Activated CD4-positive, alpha-beta T cell treated with anti-CD3 and anti-CD28 coated beads for 24 hours (primary cell): ENCODE results near the gene SDF4.
"Not testable (repeated sequence)": the region's sequence is repeated elsewhere in the genome, so short reads cannot be mapped to it uniquely, and the experiment has no call there.

Experiments
- DNase-seq, 2 donors: peaks; one replicate each; pipeline ENCODE4 v3.0.0-alpha.2; 2020; ENCODE audit warnings: low read depth in 2 of 2

The SDF4 gene

DNA sequence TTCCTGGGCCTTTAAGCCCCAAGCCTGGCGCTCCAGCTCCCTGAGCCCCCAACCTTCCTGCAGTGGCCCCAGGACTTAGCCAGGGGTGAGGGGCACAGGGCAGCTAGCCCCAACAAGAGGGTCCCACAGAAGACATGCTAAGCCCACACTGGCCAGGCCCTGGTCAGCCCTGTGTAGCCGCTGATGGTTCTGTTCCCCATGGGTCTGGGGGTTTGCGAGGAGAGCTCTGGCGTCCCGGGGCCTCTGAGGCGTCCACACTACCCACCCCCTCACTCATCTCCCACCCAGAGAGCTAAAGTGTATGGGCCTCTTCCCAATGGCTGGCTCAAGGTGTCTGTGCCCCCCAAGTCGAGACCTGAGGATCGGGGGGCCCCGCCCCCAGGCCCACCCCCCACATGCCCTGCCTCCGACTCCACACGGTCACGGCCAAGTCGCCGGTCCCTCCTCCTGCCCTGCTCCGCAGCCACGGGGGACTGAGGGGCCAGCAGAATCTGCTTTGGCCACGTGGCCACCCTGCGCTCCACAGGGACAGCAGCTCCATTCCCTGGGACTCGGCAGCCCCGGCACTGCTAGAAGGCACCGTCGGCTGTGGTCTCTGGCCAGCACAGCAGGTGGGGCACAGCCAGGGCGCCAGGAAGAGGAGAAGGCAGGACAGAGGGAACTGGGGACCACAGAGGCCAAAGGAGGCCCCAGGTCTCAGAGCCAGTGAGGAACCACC, 33.2 kb downstream of the SDF4 start:
- no peak for DNase-seq

DNA sequence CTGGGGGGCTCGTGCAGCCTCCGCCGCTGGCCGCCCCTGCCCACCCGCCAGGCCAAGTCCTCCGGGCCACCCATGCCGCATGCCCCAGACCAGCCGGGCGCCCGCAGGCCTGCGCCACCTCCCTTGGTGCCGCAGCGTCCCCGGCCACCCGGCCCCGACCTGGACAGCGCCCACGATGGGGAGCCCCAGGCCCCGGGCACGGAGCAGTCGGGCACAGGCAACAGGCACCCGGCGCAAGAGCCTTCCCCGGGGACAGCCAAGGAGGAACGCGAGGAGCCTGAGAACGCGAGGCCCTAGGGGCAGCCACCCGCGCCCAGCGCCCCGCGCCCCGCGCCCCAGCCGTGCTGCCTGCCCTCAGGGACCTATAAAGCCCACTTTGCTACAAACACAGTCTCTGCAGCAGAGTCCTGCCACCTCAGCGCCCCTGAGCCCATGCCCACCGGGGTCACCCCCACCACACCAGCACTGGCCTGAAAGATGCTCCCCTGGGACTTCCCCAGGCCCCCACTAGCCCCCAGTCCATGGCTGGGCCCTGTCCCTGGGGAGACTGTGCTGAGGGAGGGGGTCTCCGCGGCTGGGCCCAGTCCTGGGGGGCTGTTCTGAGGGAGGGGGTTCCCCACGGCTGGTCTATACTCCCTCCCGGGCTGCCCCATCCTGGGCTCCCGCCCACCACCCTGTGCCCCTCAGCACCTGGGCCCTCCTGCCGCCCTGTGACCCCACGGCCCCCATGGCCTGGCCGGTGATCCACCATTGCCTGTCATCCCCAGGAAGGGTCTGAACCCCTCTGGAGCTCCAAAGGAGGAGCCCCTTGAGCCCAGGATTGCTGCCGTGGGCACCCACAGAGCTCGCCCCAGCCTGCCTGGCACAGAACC, 34.0 kb downstream of the SDF4 start:
- no peak for DNase-seq

DNA sequence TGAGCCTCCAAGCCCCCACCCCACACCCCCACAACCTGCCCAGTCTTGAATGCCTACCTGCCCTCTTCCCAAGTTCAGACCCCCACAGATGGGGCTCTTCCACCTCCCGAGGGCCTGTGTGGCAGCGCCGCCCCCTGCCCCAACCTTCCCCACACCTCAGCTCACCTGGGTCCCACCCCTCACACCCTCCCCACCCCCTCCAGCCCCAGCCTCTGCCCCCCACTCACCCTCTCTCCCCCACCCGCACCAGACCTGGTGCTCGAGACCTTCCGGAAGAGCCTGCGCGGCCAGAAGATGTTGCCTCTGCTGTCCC, 34.7 kb downstream of the SDF4 start:
- DNase-seq: no peak

DNA sequence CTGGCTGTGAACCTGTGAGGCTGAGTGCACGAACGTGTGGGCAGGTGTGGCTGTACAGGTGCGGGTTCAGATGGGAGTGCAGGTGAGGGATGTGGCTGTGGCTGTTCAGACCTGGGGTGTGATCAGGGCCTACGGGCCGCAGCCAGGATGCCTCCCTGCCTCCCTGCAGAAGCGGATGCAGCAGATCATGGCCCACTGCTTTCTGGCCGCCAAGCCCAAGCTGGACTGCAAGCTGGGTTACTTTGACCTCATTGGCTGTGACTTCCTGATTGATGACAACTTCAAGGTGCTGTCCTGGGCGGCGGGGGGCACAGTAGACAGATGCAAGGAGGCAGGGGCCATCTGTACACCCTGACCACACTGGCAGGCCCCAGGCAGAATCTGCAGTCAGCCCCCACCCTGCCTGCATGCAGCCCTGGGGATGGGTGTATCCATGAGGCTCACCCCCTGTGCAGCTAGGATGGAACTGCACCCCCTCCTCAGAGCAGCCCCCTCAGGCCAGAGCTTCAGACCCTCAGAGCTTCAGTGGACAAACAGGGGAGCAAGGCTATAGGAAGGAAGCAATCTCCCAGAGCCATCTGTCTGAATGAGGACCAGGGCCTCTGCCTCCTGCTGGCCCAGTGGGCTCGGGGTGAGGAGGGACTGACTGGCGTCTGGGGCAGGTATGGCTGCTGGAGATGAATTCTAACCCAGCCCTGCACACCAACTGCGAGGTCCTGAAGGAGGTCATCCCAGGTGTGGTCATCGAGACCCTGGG, 35.2 kb downstream of the SDF4 start:
- DNase-seq: no peak

DNA sequence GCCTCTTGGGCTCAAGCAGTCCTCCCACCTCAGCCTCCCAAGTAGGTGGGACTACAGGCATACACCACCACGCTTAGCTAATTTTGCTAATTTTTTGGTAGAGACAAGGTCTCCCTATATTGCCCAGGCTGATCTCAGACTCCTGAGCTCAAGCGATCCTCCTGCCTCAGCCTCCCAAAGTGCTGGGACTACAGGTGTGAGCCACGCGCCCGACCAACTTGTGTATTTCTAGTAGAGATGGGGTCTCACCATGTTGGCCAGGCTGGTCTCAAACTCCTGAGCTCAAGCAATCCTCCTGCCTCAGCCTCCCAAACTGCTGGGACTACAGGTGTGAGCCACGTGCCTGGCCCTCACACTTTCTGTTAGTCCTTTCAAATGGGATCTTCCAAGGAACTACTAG, 36.1 kb downstream of the SDF4 start:
- DNase-seq: not testable (repeated sequence)

DNA sequence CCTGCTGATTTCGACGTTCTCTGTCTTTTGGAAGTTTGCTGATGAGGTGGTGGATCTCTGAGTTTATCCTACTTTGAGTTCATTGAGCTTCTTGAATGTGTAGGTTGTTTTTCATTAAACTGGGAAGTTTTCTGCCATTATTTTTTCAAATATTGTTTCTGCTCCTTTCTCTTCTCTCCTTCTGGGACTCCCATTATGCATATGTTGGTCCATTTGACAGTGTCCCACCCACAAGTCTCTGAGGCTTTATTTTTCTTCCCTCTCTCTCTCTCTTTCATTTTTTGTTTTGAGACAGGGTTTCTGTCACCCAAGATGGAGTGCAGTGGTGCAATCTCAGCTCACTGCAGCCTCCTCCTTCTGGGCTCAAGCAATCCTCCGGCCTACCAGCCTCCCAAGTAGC, 37.1 kb downstream of the SDF4 start:
- DNase-seq: no peak

DNA sequence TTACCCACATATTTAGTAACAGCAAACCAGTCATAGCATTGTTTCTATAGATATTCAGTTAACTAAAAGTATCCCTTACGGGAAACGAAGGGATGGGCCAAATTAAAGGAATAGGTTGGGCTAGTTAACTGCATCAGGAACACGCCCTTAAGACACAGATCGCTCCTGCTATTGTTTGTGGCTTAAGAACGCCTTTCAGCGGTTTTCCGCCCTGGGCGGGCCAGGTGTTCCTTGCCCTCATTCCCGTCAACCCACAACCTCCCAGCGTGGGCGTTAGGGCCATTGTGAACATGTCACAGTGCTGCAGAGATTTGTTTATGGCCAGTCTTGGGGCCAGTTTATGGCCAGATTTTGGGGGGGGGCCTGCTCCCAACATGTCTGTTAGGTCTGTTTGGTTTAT, 40.1 kb downstream of the SDF4 start:
- no peak for DNase-seq

DNA sequence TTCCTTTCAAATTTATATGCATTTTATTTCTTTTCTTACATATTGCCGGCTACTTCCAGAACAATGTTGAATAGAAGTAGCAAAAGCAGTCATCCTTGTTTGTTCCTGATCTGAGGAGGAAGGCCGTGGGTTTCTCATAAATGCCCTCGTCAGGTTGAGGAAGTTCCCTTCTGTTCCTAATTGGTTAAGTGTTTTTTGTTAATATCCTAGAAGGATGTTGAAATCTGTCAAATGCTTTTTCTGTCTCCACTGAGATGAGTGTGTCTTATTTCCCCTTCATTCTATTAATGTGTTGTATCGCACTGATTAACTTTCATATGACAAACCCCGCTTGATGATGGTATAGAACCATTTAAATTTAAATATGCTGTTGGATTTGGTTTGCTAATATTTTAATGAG, 42.7 kb downstream of the SDF4 start:
- no peak for DNase-seq

DNA sequence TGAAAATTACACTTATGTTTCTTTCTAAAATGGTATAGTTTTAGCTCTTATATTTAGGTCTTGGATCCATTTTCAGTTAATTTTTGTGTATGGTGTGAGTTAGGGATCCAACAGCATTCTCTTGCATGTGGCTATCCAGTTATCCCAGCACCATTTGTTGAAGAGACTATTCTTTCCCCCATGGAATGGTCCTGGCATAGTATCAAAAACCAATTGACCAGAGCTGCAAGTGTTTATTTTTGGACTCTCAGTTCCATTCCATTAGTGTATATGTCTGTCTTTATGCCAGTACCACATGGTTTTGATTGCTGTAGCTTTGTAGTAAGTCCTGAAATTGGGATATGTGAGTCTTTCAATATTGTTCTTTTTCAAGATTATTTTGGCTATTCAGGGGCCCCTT, 43.9 kb downstream of the SDF4 start:
- no peak for DNase-seq

DNA sequence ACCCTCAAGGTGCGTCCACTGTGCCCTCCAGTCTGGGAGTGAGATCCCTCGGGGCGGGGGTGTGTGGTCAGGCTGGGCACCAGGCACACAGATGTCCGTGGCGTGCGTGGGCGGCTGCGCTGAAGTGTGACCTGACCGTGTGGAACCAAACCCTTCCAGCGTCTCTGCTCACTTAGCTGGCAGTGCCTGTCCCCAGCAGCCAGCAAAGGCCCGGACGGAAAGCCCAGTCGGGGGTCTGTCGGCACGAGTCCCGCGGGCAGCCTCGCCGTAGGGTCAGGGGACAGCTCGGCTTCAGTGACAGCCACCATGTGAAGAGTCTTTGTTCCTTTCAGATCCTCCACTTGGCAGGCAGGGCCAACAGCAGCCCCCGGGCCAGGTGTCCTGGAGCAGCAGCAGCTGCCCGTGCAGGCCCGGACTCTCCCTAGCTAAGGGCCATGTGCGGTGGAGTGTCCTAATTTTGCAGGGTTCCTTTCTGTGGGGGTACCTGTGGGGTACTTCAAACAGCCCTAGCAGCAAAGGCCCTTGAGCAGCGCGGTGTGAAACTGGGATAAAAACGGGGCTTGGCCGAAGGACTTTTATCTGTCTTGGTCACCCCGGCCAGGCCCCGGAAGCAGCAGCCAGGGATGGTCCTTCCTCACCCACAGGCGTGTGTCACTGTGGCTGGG, 46.6 kb downstream of the SDF4 start:
- DNase-seq: no peak

DNA sequence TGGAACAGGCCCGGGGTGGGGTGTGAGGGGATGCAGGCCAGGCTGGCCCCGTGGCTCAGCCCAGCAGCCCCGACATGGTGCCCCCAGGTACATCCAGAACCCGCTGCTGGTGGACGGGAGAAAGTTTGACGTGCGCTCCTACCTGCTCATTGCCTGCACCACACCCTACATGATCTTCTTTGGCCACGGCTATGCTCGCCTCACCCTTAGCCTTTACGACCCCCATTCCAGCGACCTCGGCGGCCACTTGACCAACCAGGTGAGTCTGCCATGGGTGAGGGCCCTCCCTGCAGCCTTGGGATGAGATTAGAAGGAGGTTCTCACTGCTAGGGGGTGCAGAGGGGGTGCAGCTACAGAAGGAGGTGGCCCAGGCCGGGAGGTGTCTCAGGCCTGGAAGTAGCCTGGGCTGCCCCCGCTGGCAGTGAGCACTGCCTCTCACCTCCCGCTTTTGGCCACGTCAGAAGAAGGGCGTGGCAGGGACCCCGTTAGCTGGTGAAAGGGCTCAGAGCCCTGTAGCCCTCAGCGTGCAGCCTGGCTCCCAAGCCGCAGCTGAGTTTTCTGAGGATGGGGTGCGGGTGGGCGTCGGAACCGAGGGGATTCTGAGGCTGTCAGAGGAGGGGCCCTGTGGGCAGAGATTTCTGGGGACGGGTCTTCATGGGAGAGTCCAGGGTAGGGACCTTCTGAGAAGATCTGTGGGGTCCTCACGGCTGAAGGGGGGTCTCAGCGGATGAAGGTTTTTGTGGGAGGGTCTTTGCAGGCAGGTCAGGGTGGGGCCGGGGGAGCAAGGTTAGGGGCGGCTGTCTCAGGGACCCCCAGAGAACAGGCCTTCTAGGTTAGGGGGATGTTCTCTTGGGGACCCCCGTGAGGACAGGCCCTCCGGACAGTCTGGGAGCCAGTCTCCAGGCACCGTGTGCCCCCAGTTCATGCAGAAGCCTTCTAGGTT, 47.7 kb downstream of the SDF4 start:
- DNase-seq: no peak

DNA sequence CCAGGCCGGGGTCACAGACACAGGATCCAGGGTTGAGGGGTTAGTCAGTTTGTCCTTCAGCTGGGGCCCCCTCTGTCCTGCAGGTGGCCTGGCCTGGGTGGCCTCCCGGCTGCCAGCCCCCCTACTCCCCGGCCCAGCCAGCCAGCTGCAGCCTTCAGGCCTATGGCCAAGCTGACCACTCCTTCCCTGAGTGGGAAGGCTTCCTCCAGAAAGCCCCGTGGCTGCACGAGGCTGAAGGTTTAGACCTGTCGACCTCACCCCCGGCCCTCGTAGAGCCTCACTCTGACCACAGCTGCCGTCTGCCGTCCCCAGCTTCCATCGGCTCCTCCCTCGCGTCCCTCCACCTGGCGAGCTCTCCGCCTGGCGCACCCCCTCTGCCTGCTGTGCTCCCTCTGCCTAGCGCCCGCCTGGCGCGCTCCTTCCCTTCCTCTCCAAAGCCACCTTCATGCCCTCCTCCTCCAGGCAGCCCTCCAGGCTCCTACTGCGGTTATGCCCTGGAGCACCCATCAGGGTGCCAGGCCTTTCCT, 48.5 kb downstream of the SDF4 start:
- no peak for DNase-seq

DNA sequence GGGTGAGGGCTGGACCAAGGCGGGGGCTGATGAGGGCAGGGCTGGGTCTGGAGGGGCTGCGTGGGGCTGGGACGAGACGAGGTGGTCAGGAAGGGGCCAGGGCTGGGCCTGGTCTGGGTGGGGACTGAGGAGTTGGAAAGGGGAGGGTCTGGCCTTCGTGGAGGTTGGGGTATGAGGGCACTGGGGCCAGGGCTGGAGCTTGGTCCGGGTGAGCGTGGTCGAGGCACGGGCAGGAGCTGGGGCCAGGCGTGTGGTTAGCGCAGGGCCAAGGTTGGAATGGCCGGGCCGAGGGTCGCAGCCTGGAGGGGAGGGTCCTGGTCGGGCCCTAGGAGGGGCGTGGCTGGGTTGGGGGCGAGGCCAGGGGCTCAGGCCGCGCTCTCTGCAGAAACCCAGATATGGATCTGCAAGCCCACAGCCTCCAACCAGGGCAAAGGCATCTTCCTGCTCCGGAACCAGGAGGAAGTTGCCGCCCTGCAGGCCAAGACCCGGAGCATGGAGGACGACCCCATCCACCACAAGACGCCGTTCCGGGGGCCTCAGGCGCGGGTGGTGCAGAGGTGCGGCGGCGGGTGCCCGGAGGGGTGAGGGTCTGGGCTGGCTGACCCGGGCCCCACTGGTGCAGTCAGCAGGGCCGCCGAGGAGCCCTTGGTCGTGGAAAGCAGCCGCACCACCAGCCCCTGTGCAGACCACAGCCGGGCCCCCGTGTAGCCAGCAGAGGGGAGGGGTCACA, 49.1 kb downstream of the SDF4 start:
- DNase-seq: no peak

DNA sequence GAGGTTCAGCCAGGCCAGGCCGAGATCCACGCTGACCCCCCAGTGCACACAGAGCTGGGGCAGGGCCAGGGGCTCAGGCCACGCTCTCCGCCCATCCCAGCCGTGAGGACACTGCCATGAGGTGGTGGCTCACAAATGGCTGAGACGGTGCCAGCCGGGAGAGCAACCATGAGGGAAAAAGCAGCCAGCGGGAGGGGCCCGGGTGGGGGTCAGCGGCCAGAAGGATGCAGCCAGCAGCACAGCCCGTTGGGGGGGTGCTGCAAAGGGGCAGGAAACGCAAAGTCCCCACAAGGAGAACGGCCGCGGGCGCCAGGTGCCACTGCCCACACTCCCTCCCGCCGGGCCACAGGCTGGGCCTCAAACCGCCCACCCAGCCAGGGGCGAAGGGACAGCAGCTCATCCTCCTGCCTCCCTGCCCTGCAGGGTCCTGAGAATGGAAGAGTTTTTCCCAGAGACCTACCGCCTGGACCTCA, 49.8 kb downstream of the SDF4 start:
- no peak for DNase-seq

DNA sequence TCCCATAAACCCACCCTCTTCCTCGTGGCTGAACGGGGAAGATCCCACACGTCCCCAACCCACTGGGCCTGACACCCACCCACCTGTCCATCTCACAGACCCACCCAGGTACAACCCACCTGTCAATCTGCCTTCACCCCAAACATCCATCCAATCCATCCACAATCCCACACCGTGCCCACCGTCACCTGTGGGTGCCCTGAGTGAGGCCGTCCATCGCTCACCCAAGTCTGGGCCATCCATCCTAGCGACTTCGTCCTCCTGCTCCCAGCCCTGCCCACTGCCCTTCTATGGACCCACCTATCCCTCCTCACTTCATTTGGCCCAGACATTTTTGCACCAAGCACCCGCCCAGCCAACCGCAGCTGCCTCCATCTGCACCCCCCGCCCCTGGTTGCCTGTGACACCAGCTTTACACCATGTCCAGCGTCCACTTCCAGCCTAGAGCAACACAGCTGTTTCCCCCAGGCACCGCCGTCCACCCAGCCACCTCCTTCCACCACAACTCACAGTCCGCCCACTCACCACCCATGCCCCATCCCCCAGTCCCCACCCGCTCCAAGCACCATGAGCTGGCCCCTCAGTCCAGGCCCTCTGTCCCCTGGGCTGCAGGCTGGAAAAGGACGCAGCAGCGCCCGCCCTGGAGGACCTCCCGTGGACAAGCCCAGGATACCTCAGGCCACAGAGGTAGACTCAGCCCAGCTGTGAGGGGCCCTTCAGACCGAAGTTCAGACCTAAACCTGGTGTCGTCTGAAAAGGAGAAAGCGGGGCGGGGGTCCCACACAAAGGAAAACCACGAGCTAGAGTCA, 50.5 kb downstream of the SDF4 start:
- DNase-seq: no peak

DNA sequence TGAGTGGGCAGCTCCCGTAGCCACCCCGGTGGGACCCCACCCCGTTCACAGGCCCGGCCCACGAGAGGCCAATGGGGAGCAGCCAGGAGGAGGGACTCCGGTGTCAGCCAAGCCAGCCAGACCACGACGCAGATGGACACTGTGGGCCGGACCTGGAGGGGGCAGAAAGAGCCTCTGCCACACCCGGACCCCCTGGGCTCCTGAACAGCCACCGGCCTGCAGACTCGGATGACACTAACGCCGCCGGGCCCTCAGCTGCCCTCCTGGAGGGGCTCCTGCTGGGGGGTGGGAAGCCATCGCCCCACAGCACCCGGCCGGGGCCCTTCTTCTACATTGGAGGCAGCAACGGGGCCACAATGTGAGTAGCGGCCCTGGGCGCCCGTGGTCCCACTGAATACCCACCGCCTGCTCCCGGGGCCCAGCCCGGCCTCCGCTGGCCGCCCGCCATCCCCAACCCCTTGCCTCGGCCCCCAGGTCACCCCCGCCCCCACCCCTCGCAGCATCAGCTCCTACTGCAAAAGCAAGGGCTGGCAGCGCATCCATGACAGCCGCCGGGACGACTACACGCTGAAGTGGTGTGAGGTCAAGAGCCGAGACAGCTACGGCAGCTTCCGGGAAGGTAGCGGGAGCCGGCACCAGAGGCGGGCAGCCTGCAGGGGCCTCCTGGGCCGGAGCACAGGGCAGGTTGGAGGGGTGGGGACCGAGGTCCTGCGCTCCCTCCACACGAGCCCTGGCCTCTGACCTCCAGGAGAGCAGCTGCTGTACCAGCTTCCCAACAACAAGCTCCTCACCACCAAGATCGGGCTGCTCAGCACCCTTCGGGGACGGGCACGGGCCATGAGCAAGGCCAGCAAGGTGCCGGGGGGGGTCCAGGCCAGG, 51.6 kb downstream of the SDF4 start:
- no peak for DNase-seq

DNA sequence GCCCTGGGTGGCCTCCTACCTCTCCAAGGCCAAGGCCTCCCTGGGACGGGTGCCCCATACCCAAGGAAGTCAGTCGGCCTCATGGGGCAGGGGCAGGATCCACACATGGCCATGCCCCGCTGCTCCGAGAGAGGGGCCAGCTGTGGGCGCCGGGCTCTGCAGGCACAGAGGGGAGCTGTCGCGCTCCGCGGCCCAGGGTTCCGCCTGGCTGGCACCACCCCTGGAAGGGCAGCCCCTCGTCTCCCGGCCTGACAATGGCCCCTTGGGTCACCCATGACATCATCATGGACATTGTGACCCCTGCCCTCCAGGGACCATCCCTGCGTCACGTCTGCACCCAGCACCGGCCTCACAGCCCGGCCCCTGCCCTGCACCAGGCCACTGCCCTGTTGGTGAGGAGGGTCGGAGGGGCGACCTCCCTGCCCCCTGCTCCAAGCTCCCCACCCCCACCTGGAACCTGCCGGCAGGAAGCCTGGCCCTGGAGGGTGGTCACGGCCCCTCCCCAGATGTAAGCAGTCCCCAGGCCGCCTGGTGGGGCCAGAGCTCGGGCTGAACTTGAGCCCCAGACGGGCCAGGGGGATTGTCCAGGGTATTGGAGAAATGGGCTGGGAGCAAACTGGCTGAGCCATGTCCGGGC, 52.3 kb downstream of the SDF4 start:
- no peak for DNase-seq
